H1 (cell line): ENCODE results near the gene DBH. TPM values are rescaled to one million over a fixed set of nuclear protein-coding genes. Genes with fewer than 3 reads are reported as not detected.

Experiments used
- HDAC2 ChIP-seq, 2 experiments: fragments of 300-600 bp in 1 of 2; sonication (generic) in 1 of 2; IDR thresholded peaks; 2 replicates each; pipeline ENCODE4 v1.6.1; 2011 to 2012; ENCODE audit warnings: low read depth in 2 of 2, low read length in 2 of 2, mild to moderate bottlenecking in 2 of 2, moderate library complexity in 2 of 2, borderline replicate concordance in 1 of 2, inconsistent platforms in 1 of 2
- MAFK ChIP-seq: IDR thresholded peaks from 2 replicates; pipeline ENCODE4 v1.6.1; 2012; ENCODE audit warnings: low read depth, mild to moderate bottlenecking, improper control_type of control experiment, low read length
- RXRA ChIP-seq: IDR thresholded peaks from 2 replicates; pipeline ENCODE4 v1.6.1; 2011; ENCODE audit warnings: low read depth, mild to moderate bottlenecking, low read length, moderate library complexity; ENCODE audit not compliant: insufficient read depth
- TAF1 ChIP-seq: IDR thresholded peaks from 2 replicates; pipeline ENCODE4 v1.6.1; 2011; ENCODE audit warnings: mild to moderate bottlenecking, low read depth, low read length
- TCF12 ChIP-seq: IDR thresholded peaks from 2 replicates; pipeline ENCODE4 v1.6.1; 2011; ENCODE audit warnings: low read depth, mild to moderate bottlenecking, low read length
- polyA plus RNA-seq, 7 experiments: library from polyadenylated mRNA; depleted of rRNA in 3 of 7; stranded (reverse) in 5 of 7; unstranded in 2 of 7; fragments of >200 nt in 5 of 7; fragments of 200-250 nt in 2 of 7; gene quantifications; 1 replicate in 5 of 7; 2 replicates in 1 of 7; 4 replicates in 1 of 7; pipeline versions ENCODE4 v1.2.1 to v1.2.3, GENCODE V29; 2011 to 2013; ENCODE audit warnings: missing spikeins in 2 of 7, mixed read lengths in 2 of 7
- total RNA-seq: library from RNA; stranded (reverse); fragmentation: NEBNext Ultra II Directional; extraction: Animal tissue kit (Norgen Biotek cat#: 25700); gene quantifications from 2 replicates; pipeline ENCODE4 v1.2.1, GENCODE V29; 2021
- TF ChIP-seq, protein P1 (sequence below), 3 experiments: IDR thresholded peaks; 1 replicate in 2 of 3; 2 replicates in 1 of 3; pipeline versions ENCODE4 v1.5.1 to v1.6.1; 2011; ENCODE audit warnings: low read length in 3 of 3, mild to moderate bottlenecking in 3 of 3, inconsistent platforms in 2 of 3, low read depth in 1 of 3, moderate library complexity in 1 of 3; ENCODE audit not compliant: insufficient read depth in 1 of 3; ENCODE audit errors: control extremely low read depth in 1 of 3
- TF ChIP-seq, protein P2 (sequence below): IDR thresholded peaks from 2 replicates; pipeline ENCODE4 v1.6.1; 2011; ENCODE audit warnings: low read length, improper control_type of control experiment
- TF ChIP-seq, protein P3 (sequence below): fragments of 300-600 bp; sonication (generic); IDR thresholded peaks from 2 replicates; pipeline ENCODE4 v1.7.1; 2012; ENCODE audit warnings: low read length, moderate library complexity, mild to moderate bottlenecking, inconsistent platforms; ENCODE audit not compliant: insufficient replicate concordance

The DBH gene
- total and polyA plus RNA-seq, 2 of the 8 experiments (the other 6 are each of a cell fraction or from before 2014, with no cell fraction given), result 0.18 TPM; not detected in 1

DNA sequence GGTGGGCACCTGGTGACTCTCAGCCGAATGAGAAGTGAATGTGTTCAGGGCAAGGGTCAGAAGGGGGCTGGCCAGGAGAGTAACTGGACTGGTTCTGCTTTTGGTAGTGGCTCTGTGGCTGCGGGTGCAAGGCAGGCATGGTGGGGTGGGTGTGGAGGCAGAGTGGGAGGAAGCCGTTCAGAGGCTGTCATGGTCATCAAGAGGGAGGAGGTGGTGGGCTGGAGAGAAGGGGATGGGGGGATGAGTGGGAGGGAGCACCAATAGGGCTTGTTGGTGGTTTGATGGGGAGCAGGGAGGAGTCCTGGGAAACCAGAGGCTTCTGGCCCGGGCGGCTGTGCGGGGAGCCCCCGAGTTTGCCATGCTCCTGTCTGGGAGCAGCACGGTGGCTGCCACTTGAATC lies 40.3 kb upstream of the DBH start (continued):
- TF ChIP-seq, protein P1, sequence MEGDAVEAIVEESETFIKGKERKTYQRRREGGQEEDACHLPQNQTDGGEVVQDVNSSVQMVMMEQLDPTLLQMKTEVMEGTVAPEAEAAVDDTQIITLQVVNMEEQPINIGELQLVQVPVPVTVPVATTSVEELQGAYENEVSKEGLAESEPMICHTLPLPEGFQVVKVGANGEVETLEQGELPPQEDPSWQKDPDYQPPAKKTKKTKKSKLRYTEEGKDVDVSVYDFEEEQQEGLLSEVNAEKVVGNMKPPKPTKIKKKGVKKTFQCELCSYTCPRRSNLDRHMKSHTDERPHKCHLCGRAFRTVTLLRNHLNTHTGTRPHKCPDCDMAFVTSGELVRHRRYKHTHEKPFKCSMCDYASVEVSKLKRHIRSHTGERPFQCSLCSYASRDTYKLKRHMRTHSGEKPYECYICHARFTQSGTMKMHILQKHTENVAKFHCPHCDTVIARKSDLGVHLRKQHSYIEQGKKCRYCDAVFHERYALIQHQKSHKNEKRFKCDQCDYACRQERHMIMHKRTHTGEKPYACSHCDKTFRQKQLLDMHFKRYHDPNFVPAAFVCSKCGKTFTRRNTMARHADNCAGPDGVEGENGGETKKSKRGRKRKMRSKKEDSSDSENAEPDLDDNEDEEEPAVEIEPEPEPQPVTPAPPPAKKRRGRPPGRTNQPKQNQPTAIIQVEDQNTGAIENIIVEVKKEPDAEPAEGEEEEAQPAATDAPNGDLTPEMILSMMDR (IDR thresholded peaks at IDR 0.05; ENCODE audit: control extremely low read depth in 1 of 3, insufficient read depth in 1 of 3, low read depth in 1 of 3, low read length in 3 of 3), result no peak
- TF ChIP-seq, protein P2, sequence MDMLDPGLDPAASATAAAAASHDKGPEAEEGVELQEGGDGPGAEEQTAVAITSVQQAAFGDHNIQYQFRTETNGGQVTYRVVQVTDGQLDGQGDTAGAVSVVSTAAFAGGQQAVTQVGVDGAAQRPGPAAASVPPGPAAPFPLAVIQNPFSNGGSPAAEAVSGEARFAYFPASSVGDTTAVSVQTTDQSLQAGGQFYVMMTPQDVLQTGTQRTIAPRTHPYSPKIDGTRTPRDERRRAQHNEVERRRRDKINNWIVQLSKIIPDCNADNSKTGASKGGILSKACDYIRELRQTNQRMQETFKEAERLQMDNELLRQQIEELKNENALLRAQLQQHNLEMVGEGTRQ, result no peak
- TF ChIP-seq MAFK (no peak), TAF1 (no peak), HDAC2 (IDR thresholded peaks at IDR 0.05; ENCODE audit: borderline replicate concordance in 1 of 2, low read depth in 2 of 2, low read length in 2 of 2) (no peak), TCF12 (no peak), RXRA (no peak)
- TF ChIP-seq, protein P3, sequence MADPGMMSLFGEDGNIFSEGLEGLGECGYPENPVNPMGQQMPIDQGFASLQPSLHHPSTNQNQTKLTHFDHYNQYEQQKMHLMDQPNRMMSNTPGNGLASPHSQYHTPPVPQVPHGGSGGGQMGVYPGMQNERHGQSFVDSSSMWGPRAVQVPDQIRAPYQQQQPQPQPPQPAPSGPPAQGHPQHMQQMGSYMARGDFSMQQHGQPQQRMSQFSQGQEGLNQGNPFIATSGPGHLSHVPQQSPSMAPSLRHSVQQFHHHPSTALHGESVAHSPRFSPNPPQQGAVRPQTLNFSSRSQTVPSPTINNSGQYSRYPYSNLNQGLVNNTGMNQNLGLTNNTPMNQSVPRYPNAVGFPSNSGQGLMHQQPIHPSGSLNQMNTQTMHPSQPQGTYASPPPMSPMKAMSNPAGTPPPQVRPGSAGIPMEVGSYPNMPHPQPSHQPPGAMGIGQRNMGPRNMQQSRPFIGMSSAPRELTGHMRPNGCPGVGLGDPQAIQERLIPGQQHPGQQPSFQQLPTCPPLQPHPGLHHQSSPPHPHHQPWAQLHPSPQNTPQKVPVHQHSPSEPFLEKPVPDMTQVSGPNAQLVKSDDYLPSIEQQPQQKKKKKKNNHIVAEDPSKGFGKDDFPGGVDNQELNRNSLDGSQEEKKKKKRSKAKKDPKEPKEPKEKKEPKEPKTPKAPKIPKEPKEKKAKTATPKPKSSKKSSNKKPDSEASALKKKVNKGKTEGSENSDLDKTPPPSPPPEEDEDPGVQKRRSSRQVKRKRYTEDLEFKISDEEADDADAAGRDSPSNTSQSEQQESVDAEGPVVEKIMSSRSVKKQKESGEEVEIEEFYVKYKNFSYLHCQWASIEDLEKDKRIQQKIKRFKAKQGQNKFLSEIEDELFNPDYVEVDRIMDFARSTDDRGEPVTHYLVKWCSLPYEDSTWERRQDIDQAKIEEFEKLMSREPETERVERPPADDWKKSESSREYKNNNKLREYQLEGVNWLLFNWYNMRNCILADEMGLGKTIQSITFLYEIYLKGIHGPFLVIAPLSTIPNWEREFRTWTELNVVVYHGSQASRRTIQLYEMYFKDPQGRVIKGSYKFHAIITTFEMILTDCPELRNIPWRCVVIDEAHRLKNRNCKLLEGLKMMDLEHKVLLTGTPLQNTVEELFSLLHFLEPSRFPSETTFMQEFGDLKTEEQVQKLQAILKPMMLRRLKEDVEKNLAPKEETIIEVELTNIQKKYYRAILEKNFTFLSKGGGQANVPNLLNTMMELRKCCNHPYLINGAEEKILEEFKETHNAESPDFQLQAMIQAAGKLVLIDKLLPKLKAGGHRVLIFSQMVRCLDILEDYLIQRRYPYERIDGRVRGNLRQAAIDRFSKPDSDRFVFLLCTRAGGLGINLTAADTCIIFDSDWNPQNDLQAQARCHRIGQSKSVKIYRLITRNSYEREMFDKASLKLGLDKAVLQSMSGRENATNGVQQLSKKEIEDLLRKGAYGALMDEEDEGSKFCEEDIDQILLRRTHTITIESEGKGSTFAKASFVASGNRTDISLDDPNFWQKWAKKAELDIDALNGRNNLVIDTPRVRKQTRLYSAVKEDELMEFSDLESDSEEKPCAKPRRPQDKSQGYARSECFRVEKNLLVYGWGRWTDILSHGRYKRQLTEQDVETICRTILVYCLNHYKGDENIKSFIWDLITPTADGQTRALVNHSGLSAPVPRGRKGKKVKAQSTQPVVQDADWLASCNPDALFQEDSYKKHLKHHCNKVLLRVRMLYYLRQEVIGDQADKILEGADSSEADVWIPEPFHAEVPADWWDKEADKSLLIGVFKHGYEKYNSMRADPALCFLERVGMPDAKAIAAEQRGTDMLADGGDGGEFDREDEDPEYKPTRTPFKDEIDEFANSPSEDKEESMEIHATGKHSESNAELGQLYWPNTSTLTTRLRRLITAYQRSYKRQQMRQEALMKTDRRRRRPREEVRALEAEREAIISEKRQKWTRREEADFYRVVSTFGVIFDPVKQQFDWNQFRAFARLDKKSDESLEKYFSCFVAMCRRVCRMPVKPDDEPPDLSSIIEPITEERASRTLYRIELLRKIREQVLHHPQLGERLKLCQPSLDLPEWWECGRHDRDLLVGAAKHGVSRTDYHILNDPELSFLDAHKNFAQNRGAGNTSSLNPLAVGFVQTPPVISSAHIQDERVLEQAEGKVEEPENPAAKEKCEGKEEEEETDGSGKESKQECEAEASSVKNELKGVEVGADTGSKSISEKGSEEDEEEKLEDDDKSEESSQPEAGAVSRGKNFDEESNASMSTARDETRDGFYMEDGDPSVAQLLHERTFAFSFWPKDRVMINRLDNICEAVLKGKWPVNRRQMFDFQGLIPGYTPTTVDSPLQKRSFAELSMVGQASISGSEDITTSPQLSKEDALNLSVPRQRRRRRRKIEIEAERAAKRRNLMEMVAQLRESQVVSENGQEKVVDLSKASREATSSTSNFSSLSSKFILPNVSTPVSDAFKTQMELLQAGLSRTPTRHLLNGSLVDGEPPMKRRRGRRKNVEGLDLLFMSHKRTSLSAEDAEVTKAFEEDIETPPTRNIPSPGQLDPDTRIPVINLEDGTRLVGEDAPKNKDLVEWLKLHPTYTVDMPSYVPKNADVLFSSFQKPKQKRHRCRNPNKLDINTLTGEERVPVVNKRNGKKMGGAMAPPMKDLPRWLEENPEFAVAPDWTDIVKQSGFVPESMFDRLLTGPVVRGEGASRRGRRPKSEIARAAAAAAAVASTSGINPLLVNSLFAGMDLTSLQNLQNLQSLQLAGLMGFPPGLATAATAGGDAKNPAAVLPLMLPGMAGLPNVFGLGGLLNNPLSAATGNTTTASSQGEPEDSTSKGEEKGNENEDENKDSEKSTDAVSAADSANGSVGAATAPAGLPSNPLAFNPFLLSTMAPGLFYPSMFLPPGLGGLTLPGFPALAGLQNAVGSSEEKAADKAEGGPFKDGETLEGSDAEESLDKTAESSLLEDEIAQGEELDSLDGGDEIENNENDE, result no peak
